Measurements from ENCODE around the gene EIF2D.

The EIF2D gene, protein sequence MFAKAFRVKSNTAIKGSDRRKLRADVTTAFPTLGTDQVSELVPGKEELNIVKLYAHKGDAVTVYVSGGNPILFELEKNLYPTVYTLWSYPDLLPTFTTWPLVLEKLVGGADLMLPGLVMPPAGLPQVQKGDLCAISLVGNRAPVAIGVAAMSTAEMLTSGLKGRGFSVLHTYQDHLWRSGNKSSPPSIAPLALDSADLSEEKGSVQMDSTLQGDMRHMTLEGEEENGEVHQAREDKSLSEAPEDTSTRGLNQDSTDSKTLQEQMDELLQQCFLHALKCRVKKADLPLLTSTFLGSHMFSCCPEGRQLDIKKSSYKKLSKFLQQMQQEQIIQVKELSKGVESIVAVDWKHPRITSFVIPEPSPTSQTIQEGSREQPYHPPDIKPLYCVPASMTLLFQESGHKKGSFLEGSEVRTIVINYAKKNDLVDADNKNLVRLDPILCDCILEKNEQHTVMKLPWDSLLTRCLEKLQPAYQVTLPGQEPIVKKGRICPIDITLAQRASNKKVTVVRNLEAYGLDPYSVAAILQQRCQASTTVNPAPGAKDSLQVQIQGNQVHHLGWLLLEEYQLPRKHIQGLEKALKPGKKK

DNA sequence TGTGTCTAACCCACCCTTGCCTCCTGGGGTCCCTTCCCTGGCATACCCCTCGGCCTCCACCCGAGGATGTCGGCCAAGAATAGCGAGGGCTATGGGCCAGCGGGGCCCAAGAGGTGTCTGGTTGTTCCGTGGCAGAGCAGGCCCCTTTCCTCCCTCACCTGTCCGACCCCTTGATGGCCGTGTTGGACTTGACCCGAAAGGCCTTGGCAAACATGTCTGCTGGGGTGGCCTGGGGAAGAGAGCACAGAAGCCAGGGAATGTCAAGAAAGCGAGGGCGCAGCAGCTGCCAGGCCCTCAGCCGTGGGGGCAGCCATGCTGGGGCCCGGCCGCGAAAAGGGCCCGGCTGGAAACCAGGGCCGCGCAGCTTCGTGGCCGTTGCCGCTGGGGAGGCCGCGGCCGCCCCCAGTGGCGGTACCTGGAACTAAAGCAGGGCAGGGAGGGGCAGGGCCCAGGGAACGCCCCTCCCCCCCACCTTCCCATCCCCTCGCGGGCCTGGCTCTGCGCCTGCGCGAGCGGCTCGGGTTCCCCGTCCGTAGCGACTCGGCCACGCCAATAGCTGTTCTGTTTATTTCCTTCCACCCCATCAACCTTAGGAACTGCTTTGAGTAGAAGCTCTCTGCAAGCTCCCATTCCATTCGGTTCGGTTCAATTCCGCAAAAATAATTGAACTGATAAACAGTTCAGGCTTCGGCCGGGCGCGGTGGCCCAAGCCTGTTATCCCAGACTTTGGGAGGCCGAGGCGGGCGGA lies at the start of gene EIF2D:
Gene EIF2D (minus strand): TSS at position 337 of the 748 bp plus-strand sequence. CDS start 123 bp downstream, at position 214.
- Histone ChIP-seq H3K36me3 (ENCODE audit: control insufficient read depth, insufficient read depth, low read length) (peaks cover 18% of the 10 kb centered on the region), H3K9ac (ENCODE audit: low read depth, low read length) (peak within 1 kb of the TSS; percentile 92), H3K9me3 (ENCODE audit: control insufficient read depth, insufficient read depth, low read length) (no peaks in the 10 kb centered on the region), H3K27ac (ENCODE audit: low read depth, low read length) (peak within 1 kb of the TSS; percentile 96), H3K4me3 (ENCODE audit: low read depth, low read length) (peak within 1 kb of the TSS; percentile 87), H3K27me3 (ENCODE audit: control insufficient read depth, insufficient read depth, low read length) (no peaks in the 10 kb centered on the region), H3K4me1 (ENCODE audit: control insufficient read depth, insufficient read depth, low read length) (no peaks in the 10 kb centered on the region)

DNA sequence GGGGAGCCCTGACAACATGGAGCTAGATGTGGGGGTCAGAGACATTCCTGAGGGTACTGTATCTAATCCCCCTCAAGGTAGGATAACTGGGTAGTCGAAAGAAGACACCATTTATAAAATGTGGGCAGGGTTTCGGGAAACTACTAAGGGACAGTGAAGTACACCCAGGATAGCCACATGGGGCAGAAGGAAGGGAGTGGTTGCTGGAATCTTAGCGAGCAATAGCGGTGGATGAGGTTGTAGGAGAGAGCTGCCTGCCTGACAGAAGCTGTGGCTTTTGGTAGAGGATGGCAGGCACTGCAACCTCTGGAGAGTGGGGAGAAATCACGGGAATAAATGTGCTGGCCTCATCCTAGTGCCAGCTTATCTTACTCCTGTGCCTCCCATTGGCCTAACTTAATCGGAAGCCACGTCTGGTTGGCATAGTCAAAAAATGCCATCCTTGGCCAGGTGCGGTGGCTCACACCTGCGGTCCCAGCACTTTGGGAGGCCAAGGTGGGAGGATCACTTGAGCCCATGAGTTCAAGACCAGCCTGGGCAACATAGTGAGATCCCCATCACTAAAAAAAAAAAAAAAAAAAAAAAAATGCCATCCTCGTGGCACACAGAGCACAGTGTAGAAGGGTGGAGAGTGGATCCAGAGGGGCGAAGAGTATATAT lies 49.0 kb upstream of the EIF2D start:
- no peak overlapping the region for H3K9ac ChIP-seq (ENCODE audit: low read depth, low read length)
- peaks cover 12% of the 10 kb centered on the region for H3K4me1 ChIP-seq (ENCODE audit: control insufficient read depth, insufficient read depth, low read length)
- H3K36me3 ChIP-seq (ENCODE audit: control insufficient read depth, insufficient read depth, low read length) = no peaks in the 10 kb centered on the region
- H3K27ac ChIP-seq (ENCODE audit: low read depth, low read length) = no peak overlapping the region
- H3K27me3 ChIP-seq (ENCODE audit: control insufficient read depth, insufficient read depth, low read length) = peaks cover 47% of the 10 kb centered on the region
- H3K4me3 ChIP-seq (ENCODE audit: low read depth, low read length) = no peak overlapping the region
- H3K9me3 ChIP-seq (ENCODE audit: control insufficient read depth, insufficient read depth, low read length) = no peaks in the 10 kb centered on the region

DNA sequence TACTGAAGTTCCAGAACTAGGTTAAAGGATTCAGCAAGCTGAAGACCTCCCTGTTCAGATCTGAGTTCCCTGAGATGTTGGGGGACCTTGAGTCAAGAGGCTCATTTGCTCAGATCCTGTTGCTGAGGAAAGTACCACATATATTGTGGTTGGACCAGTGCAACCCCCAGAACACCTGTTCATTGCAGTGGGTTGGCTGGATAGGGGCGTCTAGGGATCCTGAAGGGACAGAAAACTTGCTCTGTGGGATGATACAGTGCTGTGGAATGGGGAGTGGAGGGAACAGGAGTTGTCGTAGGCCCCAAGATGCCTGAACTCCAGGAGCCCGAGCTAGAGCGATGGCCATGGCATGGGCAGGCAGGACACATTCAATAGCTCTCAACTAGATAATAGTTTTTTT lies 47.9 kb upstream of the EIF2D start:
- H3K9ac ChIP-seq (ENCODE audit: low read depth, low read length) = no peak overlapping the region
- no peaks in the 10 kb centered on the region for H3K36me3 ChIP-seq (ENCODE audit: control insufficient read depth, insufficient read depth, low read length)
- H3K4me3 ChIP-seq (ENCODE audit: low read depth, low read length) = no peak overlapping the region
- no peaks in the 10 kb centered on the region for H3K9me3 ChIP-seq (ENCODE audit: control insufficient read depth, insufficient read depth, low read length)
- H3K27me3 ChIP-seq (ENCODE audit: control insufficient read depth, insufficient read depth, low read length) = peaks cover 47% of the 10 kb centered on the region
- H3K4me1 ChIP-seq (ENCODE audit: control insufficient read depth, insufficient read depth, low read length) = peaks cover 12% of the 10 kb centered on the region
- H3K27ac ChIP-seq (ENCODE audit: low read depth, low read length) = no peak overlapping the region

DNA sequence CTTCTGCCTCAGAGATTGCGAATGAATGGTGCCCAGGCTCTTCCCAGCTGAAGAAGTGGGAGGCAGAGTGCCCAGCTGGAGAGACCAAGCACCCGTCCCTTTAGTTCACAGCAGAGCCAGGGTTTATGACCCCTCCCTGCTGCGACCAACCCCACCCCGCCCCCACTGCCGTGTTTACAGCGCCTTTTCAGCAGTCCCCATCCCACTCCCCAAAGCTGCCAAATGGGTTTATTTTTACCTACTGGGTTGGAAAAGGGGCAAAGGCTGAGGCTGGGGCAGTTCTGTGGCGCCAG lies 46.7 kb upstream of the EIF2D start:
- Histone ChIP-seq H3K9ac (ENCODE audit: low read depth, low read length) (no peak overlapping the region), H3K9me3 (ENCODE audit: control insufficient read depth, insufficient read depth, low read length) (no peaks in the 10 kb centered on the region), H3K4me1 (ENCODE audit: control insufficient read depth, insufficient read depth, low read length) (peaks cover 12% of the 10 kb centered on the region), H3K36me3 (ENCODE audit: control insufficient read depth, insufficient read depth, low read length) (no peaks in the 10 kb centered on the region), H3K27ac (ENCODE audit: low read depth, low read length) (no peak overlapping the region), H3K27me3 (ENCODE audit: control insufficient read depth, insufficient read depth, low read length) (peaks cover 38% of the 10 kb centered on the region), H3K4me3 (ENCODE audit: low read depth, low read length) (peak overlapping the region; percentile 56; the same call in 1 of the 2 replicates)

DNA sequence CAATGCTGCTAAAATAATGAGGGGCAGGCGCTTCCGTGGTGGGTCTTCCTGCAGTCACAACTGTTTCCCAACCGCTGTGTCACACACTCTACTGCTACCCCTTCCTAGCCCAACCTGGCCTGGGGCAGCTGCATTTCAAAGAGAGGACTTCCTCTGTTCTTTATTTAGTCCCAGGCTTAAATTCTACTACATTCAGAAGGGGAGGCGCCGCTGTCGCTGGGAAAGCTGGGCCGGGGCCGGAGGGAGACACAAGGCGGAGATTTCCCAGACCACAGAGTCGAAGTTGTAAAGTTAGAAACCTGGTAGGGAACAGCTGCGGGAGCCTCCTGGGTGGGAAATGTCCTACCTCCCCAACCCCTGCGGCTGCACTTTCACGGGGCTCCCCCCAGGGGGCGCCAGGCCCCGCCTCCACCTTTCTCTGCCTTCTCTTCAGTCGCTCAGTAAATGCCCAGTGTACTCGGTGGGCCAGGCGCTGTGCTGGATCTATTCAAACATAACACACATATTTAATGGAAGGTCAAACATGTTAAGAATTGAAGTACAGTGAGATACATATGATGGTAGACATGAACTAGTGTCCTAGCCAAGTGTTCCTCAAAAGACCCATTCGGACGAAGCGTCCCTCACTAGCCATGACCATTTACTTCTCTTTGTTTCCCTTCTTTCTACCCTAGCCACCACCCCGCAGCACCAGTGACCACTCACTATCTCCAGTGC lies 46.2 kb upstream of the EIF2D start:
- peaks cover 12% of the 10 kb centered on the region for H3K4me1 ChIP-seq (ENCODE audit: control insufficient read depth, insufficient read depth, low read length)
- no peaks in the 10 kb centered on the region for H3K36me3 ChIP-seq (ENCODE audit: control insufficient read depth, insufficient read depth, low read length)
- peak overlapping the region; percentile 56 for H3K4me3 ChIP-seq (ENCODE audit: low read depth, low read length)
- H3K9ac ChIP-seq (ENCODE audit: low read depth, low read length) = no peak overlapping the region
- no peaks in the 10 kb centered on the region for H3K9me3 ChIP-seq (ENCODE audit: control insufficient read depth, insufficient read depth, low read length)
- no peak overlapping the region for H3K27ac ChIP-seq (ENCODE audit: low read depth, low read length)
- H3K27me3 ChIP-seq (ENCODE audit: control insufficient read depth, insufficient read depth, low read length) = peaks cover 33% of the 10 kb centered on the region

DNA sequence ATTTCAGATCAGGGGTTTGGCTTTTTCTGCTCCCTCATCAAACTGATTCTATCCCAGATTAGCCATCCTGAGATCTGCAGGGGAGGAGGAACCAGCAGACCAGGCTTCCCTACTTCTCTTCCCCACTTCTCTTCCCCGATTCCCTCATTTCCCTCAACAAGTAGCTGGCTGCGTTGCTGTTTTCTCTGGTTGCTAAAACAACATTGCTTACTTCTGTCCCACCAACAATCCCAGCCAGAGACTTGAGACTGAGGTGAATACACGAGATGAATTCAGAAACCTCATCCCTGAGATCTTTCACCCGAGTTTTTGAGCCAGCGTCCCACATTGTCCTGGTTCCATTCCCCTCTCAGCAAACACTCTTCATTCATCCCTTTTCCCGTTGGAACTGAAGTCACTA lies 45.5 kb upstream of the EIF2D start:
- no peaks in the 10 kb centered on the region for H3K36me3 ChIP-seq (ENCODE audit: control insufficient read depth, insufficient read depth, low read length)
- H3K27ac ChIP-seq (ENCODE audit: low read depth, low read length) = no peak overlapping the region
- no peak overlapping the region for H3K9ac ChIP-seq (ENCODE audit: low read depth, low read length)
- peaks cover 27% of the 10 kb centered on the region for H3K27me3 ChIP-seq (ENCODE audit: control insufficient read depth, insufficient read depth, low read length)
- no peaks in the 10 kb centered on the region for H3K9me3 ChIP-seq (ENCODE audit: control insufficient read depth, insufficient read depth, low read length)
- H3K4me3 ChIP-seq (ENCODE audit: low read depth, low read length) = peak overlapping the region; percentile 56
- peaks cover 12% of the 10 kb centered on the region for H3K4me1 ChIP-seq (ENCODE audit: control insufficient read depth, insufficient read depth, low read length)

DNA sequence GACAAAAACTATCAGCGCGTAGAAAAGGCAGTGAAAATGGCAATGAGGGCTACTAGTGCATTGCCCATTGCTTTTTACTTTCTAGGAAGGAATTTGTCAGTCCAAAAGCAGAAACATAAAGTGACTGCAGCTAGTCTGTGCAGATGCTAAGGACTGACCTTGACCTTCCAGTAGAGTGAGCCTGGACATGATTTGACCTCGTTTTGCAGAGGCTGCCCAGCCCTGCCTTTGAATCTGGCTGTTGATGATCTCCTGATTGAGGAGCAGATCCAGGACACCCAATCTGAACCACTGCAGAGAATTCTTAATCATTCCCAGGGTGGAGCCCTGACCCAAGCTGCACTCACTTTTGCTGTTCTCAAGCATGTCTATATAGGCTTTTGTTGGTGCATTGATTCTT lies 44.7 kb upstream of the EIF2D start:
- H3K27me3 ChIP-seq (ENCODE audit: control insufficient read depth, insufficient read depth, low read length) = peaks cover 19% of the 10 kb centered on the region
- H3K4me3 ChIP-seq (ENCODE audit: low read depth, low read length) = no peak overlapping the region
- no peaks in the 10 kb centered on the region for H3K36me3 ChIP-seq (ENCODE audit: control insufficient read depth, insufficient read depth, low read length)
- no peak overlapping the region for H3K27ac ChIP-seq (ENCODE audit: low read depth, low read length)
- no peaks in the 10 kb centered on the region for H3K9me3 ChIP-seq (ENCODE audit: control insufficient read depth, insufficient read depth, low read length)
- no peak overlapping the region for H3K9ac ChIP-seq (ENCODE audit: low read depth, low read length)
- H3K4me1 ChIP-seq (ENCODE audit: control insufficient read depth, insufficient read depth, low read length) = peaks cover 12% of the 10 kb centered on the region

DNA sequence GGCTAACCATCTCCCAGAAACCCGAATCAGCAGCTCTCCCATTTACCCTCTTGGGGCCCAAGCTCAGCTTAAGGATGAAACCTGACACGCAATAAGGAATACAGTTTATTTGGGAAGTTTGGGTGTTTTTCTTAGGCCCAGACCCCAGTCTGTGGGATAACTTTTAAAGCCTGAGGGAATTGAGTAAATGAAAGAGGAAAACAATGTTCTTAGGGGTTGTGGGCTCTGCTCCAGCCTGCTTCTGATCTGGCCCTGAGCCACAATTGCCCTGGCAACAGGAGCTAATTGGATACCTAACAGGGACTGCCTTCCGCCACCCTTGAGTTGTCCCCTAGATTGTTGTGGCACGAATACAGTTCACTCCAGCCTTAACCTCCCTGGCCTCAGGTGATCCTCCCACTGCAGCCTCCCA lies 43.2 kb upstream of the EIF2D start:
- Histone ChIP-seq H3K9me3 (ENCODE audit: control insufficient read depth, insufficient read depth, low read length) (no peaks in the 10 kb centered on the region), H3K4me1 (ENCODE audit: control insufficient read depth, insufficient read depth, low read length) (peaks cover 12% of the 10 kb centered on the region), H3K4me3 (ENCODE audit: low read depth, low read length) (no peak overlapping the region), H3K36me3 (ENCODE audit: control insufficient read depth, insufficient read depth, low read length) (no peaks in the 10 kb centered on the region), H3K27ac (ENCODE audit: low read depth, low read length) (no peak overlapping the region), H3K27me3 (ENCODE audit: control insufficient read depth, insufficient read depth, low read length) (peaks cover 19% of the 10 kb centered on the region), H3K9ac (ENCODE audit: low read depth, low read length) (no peak overlapping the region)

DNA sequence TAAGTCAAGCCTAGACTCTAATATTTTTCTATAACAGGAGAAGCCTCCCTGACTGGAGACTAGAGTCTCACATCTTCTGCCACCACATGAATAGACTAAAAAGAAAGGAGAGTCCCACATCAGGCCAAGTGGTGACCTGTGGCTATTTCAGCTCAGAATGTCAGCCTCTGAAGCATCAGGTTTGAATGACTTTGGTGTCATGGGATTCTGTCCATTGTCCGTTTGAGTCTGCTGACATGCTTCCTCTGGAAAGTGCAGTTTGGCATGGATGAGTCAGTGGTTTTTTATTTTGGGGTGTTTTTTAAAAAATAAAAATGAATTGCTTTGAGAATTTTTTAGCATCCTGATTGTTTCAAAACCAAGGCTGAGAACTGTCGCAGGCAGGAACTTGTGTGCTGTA lies 42.6 kb upstream of the EIF2D start:
- H3K36me3 ChIP-seq (ENCODE audit: control insufficient read depth, insufficient read depth, low read length) = no peaks in the 10 kb centered on the region
- H3K9ac ChIP-seq (ENCODE audit: low read depth, low read length) = no peak overlapping the region
- H3K27me3 ChIP-seq (ENCODE audit: control insufficient read depth, insufficient read depth, low read length) = peaks cover 19% of the 10 kb centered on the region
- no peak overlapping the region for H3K4me3 ChIP-seq (ENCODE audit: low read depth, low read length)
- peaks cover 12% of the 10 kb centered on the region for H3K4me1 ChIP-seq (ENCODE audit: control insufficient read depth, insufficient read depth, low read length)
- H3K27ac ChIP-seq (ENCODE audit: low read depth, low read length) = no peak overlapping the region
- no peaks in the 10 kb centered on the region for H3K9me3 ChIP-seq (ENCODE audit: control insufficient read depth, insufficient read depth, low read length)

DNA sequence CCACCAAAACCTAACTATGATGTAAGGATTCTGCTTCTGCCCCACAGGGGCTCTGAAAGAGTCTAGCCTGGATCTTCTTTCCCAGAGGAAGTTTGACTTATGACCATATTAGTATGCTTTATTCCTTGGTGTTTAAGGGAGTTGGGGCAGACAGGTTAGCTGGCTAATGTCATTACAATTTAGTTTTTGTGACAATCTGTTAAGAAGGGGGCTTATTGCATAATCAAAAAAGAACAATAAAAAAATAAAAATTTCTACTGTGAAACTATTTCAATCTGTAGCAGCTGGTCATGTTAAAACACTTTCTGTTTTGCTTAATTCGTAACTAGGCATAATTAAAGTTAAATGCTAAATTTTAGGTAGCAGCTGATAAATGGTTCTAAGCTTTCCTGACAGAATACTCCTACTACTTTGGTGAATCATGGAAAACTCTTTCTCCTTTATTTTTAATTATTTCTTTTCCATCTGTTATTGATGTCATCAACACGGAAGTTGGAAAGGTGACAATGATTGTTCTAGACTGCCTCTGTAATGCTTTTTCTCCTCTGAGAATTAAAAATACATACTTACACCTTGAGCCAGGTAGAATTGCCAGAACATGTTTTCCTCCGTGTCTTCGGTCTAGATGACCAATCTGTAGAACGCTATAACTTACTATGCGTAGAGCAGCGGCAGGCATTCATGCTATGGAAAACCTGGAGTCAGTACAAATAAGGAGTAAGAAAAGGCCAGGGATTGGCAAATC lies 41.6 kb upstream of the EIF2D start:
- no peak overlapping the region for H3K9ac ChIP-seq (ENCODE audit: low read depth, low read length)
- no peaks in the 10 kb centered on the region for H3K36me3 ChIP-seq (ENCODE audit: control insufficient read depth, insufficient read depth, low read length)
- H3K4me1 ChIP-seq (ENCODE audit: control insufficient read depth, insufficient read depth, low read length) = peaks cover 12% of the 10 kb centered on the region
- H3K27me3 ChIP-seq (ENCODE audit: control insufficient read depth, insufficient read depth, low read length) = peaks cover 18% of the 10 kb centered on the region
- H3K4me3 ChIP-seq (ENCODE audit: low read depth, low read length) = no peak overlapping the region
- H3K9me3 ChIP-seq (ENCODE audit: control insufficient read depth, insufficient read depth, low read length) = no peaks in the 10 kb centered on the region
- no peak overlapping the region for H3K27ac ChIP-seq (ENCODE audit: low read depth, low read length)
